HepG2 (cell line): Measurements from ENCODE around the gene CIROP. TPM values are rescaled to one million over a fixed set of nuclear protein-coding genes. Genes with fewer than 3 reads are reported as not detected.
A peak's percentile ranks its signal among the peaks of the same experiment; 100 is the strongest.

Experiments
- ATF4 ChIP-seq, 2 experiments: fragments of 450-650 bp in 1 of 2; sonication (generic) in 1 of 2; formaldehyde crosslinking; IDR thresholded peaks; 2 replicates each; pipeline versions ENCODE4 v1.5.0 to v1.8.0; 2020 to 2022; ENCODE audit warnings: mild to moderate bottlenecking in 1 of 2, missing genetic modification reagents in 1 of 2
- ATF7-NPFF ChIP-seq: sonication (generic); formaldehyde crosslinking; IDR thresholded peaks from 2 replicates; pipeline ENCODE4 v1.8.1; 2023; ENCODE audit warnings: mild to moderate bottlenecking, low read depth, missing genetic modification reagents, moderate library complexity
- CEBPB ChIP-seq: IDR thresholded peaks from 2 replicates; pipeline ENCODE4 v1.6.1; 2011; ENCODE audit warnings: low read depth, low read length, improper control_type of control experiment, borderline replicate concordance
- ETS1 ChIP-seq: sonication (generic); formaldehyde crosslinking; IDR thresholded peaks from 2 replicates; pipeline ENCODE4 v1.4.0; 2020; ENCODE audit warnings: missing genetic modification reagents
- FLYWCH1 ChIP-seq: sonication (generic); formaldehyde crosslinking; IDR thresholded peaks from 2 replicates; pipeline ENCODE4 v1.8.1; 2023; ENCODE audit warnings: mild to moderate bottlenecking, missing genetic modification reagents
- FOXK2 ChIP-seq: fragments of 450-650 bp; IDR thresholded peaks from 2 replicates; pipeline ENCODE4 v1.6.1; 2016
- GATAD1 ChIP-seq: IDR thresholded peaks from 2 replicates; pipeline ENCODE4 v1.6.1; 2016; ENCODE audit warnings: missing genetic modification reagents, missing compliant biosample characterization
- NONO ChIP-seq, 2 experiments: fragments of 450-650 bp in 1 of 2; sonication (generic) in 1 of 2; formaldehyde crosslinking in 1 of 2; IDR thresholded peaks in 1 of 2; conservative IDR thresholded peaks in 1 of 2; 2 replicates each; pipeline versions ENCODE4 v1.6.1 to v1.8.0; 2017 to 2022; ENCODE audit warnings: mild to moderate bottlenecking in 1 of 2, missing genetic modification reagents in 1 of 2, moderate library complexity in 1 of 2
- SAP130 ChIP-seq: IDR thresholded peaks from 2 replicates; pipeline ENCODE4 v1.6.1; 2016; ENCODE audit warnings: low read depth
- SP140L ChIP-seq: sonication (generic); formaldehyde crosslinking; IDR thresholded peaks from 2 replicates; pipeline ENCODE4 v1.4.0; 2020; ENCODE audit warnings: missing genetic modification reagents, borderline replicate concordance
- STAG1 ChIP-seq: sonication (generic); formaldehyde crosslinking; IDR thresholded peaks from 2 replicates; pipeline ENCODE4 v1.4.0; 2020; ENCODE audit warnings: missing genetic modification reagents
- TFE3 ChIP-seq: IDR thresholded peaks from 2 replicates; pipeline ENCODE4 v1.6.1; 2016
- ZNF18 ChIP-seq: sonication (generic); formaldehyde crosslinking; IDR thresholded peaks from 2 replicates; pipeline ENCODE4 v1.8.0; 2022; ENCODE audit warnings: mild to moderate bottlenecking, missing genetic modification reagents; ENCODE audit not compliant: insufficient replicate concordance
- ZNF232 ChIP-seq: sonication (generic); formaldehyde crosslinking; IDR thresholded peaks from 2 replicates; pipeline ENCODE4 v1.4.0; 2020; ENCODE audit warnings: missing genetic modification reagents, borderline replicate concordance
- ZNF296 ChIP-seq: sonication (generic); formaldehyde crosslinking; conservative IDR thresholded peaks from 2 replicates; pipeline ENCODE4 v1.5.0; 2020; ENCODE audit warnings: mild to moderate bottlenecking, missing genetic modification reagents
- ZNF513 ChIP-seq: sonication (generic); formaldehyde crosslinking; conservative IDR thresholded peaks from 2 replicates; pipeline ENCODE4 v1.5.0; 2020; ENCODE audit warnings: missing genetic modification reagents
- ZNF609 ChIP-seq: sonication (generic); formaldehyde crosslinking; IDR thresholded peaks from 2 replicates; pipeline ENCODE4 v1.4.0; 2020; ENCODE audit warnings: mild to moderate bottlenecking, missing genetic modification reagents, borderline replicate concordance
- polyA plus RNA-seq, 8 experiments: library from polyadenylated mRNA; depleted of rRNA in 3 of 8; stranded (reverse) in 7 of 8; unstranded in 1 of 8; fragments of >200 nt; fragmentation: Illumina TruSeq in 4 of 8; extraction: Trizol in 4 of 8; gene quantifications; 2 replicates each; pipeline versions ENCODE4 v1.2.1 to v1.2.3, GENCODE V29; 2011 to 2016; ENCODE audit warnings: low read depth in 4 of 8, missing spikeins in 1 of 8, mixed read lengths in 1 of 8; ENCODE audit not compliant: insufficient read depth in 1 of 8
- total RNA-seq, 5 experiments: library from RNA; depleted of rRNA; stranded (reverse); fragments of >200 nt; fragmentation: Illumina TruSeq; extraction: Trizol; gene quantifications; 2 replicates each; pipeline ENCODE4 v1.2.3, GENCODE V29; 2016; ENCODE audit warnings: low read depth in 1 of 5

The CIROP gene
- total and polyA plus RNA-seq, 2 of the 13 experiments (the other 11 are each of a cell fraction or from before 2014, with no cell fraction given) = 0.07 TPM; not detected in 1

GRCh38 chr14:23068789-23069412 lies 35.9 kb downstream of the CIROP start (continued):
- TF ChIP-seq ZNF609 (CRISPR knock-in tag) (no peak), ATF4 (CRISPR knock-in tag; IDR thresholded peaks at IDR 0.05) (peak in 1 of 2 experiments; percentile 62; a peak in 1 of 4 replicates), ETS1 (no peak), ZNF232 (CRISPR knock-in tag) (no peak), FOXK2 (no peak), CEBPB (no peak), ZNF18 (CRISPR knock-in tag) (no peak), SP140L (CRISPR knock-in tag) (0 out of 2 replicates have a peak, but pooled peaks have one; percentile 75), SAP130 (CRISPR knock-in tag) (peak; percentile 73), STAG1 (CRISPR knock-in tag) (peak; percentile 82), ZNF513 (CRISPR knock-in tag) (no peak), NONO (IDR thresholded peaks at IDR 0.05) (no peak), NONO (CRISPR knock-in tag; conservative IDR thresholded peaks at IDR 0.05) (peak; percentile 88), ZNF296 (CRISPR knock-in tag) (no peak), TFE3 (peak; percentile 68; the same call in 1 of the 2 replicates), GATAD1 (CRISPR knock-in tag) (peak; percentile 81), FLYWCH1 (no peak), ATF7-NPFF (no peak; the same call in none of the 2 replicates)
